Naive thymus-derived CD8-positive, alpha-beta T cell (primary cell): Measurements from ENCODE around the gene TSPO. TPM values are rescaled to one million over a fixed set of nuclear protein-coding genes. Genes with fewer than 3 reads are reported as not detected.

Experiments
- ATAC-seq, 2 donors: fragments of 150-1000 bp; cut with Tn5 transposase in 1 of 2; sonication (Bioruptor Pico), chemical (Tn5 transposase) in 1 of 2; 1 replicate in 1 of 2; 2 replicates in 1 of 2; pipeline ENCODE4 v1.10.0; 2021; ENCODE audit warnings: mild to moderate bottlenecking in 2 of 2, moderate library complexity in 2 of 2
- POLR2A ChIA-PET: fragments of 350-600 bp; sonication (Branson Sonifier 250); formaldehyde crosslinking; loops from one replicate; lab custom pipeline; 2021; ENCODE audit warnings: antibody characterized with exemption; lab: Charles Lee
- DNase-seq, 10 donors: peaks; one replicate each; pipeline versions ENCODE4 v3.0.0 to v3.0.0-alpha.2; 2020 to 2022
- H3K27ac Mint-ChIP-seq, 10 donors: one replicate each; pipeline ENCODE4 v1.8.0; 2020 to 2022; ENCODE audit warnings: mild to moderate bottlenecking in 10 of 10, mixed read lengths in 10 of 10, moderate library complexity in 4 of 10, inconsistent platforms in 1 of 10
- H3K27me3 Mint-ChIP-seq, 5 donors: one replicate each; pipeline ENCODE4 v1.8.0; 2021 to 2022; ENCODE audit warnings: mixed read lengths in 5 of 5
- H3K36me3 Mint-ChIP-seq, 3 donors: one replicate each; pipeline ENCODE4 v1.8.0; 2020 to 2022; ENCODE audit warnings: mixed read lengths in 3 of 3, mild to moderate bottlenecking in 2 of 3, inconsistent platforms in 1 of 3
- H3K4me1 Mint-ChIP-seq, 4 donors: one replicate each; pipeline ENCODE4 v1.8.0; 2021 to 2022; ENCODE audit warnings: mixed read lengths in 4 of 4
- H3K4me3 Mint-ChIP-seq, 10 donors: one replicate each; pipeline ENCODE4 v1.8.0; 2020 to 2022; ENCODE audit warnings: mild to moderate bottlenecking in 10 of 10, mixed read lengths in 10 of 10, moderate library complexity in 6 of 10, inconsistent platforms in 1 of 10
- H3K9me3 Mint-ChIP-seq, 9 donors: one replicate each; pipeline ENCODE4 v1.8.0; 2020 to 2022; ENCODE audit warnings: mixed read lengths in 9 of 9, mild to moderate bottlenecking in 3 of 9, inconsistent platforms in 1 of 9, moderate library complexity in 1 of 9
- polyA plus RNA-seq, 3 donors: library from polyadenylated mRNA; unstranded; fragments of 300-500 nt; fragmentation: Illumina TruSeq; gene quantifications; one replicate each; pipeline ENCODE4 v1.2.3, GENCODE V29; 2021
- total RNA-seq, 8 experiments: library from RNA in 2 of 8; stranded (reverse) in 2 of 8; gene quantifications; one replicate each; pipeline ENCODE4 v1.2.3 and lab custom pipeline; 2021 to 2026

The TSPO gene
- total and polyA plus RNA-seq, 5 experiments from 2014 or later, result 64.0 to 305 (median 284) TPM

DNA sequence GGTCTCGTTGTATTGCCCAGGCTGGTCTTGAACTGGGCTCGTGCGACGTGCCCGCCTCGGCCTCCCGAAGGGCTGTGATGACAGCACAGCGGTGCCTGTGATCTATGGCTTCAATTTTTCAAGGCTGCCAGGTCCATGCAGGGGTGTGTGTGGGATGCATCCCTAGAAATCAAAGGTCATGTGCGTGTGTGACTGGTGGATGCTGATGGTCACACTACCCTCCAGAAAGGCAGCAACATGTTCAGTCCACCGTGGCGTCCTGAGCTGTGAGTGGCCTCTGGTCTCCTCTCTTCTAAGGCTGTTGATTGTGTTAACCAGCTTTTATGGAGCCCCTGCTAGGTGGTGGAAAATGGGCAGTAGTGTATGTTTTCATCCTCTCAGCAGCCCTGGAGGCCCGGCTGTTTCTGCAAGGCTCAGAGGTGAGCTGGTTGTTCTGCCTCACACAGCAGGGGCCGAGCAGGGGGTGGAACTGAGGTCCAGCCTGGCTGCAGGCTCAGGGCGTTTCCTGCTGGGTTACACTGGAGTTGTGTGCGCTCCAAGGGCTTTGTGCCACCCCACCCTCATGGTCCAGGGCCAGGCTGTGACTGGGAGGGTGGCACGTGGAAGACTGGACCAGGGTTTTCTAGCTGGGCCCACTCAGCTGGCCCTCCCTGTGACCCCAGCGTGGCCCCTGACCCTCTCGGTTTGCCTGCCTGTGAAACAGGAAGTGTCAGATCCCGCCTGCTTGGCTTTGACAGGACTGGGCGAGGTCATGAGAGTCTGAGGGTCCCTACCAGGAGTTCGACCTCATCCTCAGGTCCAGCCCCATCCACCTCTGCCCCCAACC, 33.1 kb upstream of the TSPO start:
- no peak for DNase-seq
- Mint-ChIP-seq H3K27ac (no peak overlapping the region), H3K27me3 (peaks cover 0 to 4% (median 0%) of the 10 kb centered on the region in 5 donors), H3K36me3 (no peaks in the 10 kb centered on the region), H3K4me1 (peaks cover 0 to 37% (median 1%) of the 10 kb centered on the region in 4 donors), H3K4me3 (no peak overlapping the region), H3K9me3 (no peaks in the 10 kb centered on the region)
- POLR2A ChIA-PET, result interaction anchor here (0.5 kb wide), 1 partner anchor 8 kb away, joined by 3 read pairs; the partner anchor contains the start of gene BIK
- ATAC-seq, result no peak

DNA sequence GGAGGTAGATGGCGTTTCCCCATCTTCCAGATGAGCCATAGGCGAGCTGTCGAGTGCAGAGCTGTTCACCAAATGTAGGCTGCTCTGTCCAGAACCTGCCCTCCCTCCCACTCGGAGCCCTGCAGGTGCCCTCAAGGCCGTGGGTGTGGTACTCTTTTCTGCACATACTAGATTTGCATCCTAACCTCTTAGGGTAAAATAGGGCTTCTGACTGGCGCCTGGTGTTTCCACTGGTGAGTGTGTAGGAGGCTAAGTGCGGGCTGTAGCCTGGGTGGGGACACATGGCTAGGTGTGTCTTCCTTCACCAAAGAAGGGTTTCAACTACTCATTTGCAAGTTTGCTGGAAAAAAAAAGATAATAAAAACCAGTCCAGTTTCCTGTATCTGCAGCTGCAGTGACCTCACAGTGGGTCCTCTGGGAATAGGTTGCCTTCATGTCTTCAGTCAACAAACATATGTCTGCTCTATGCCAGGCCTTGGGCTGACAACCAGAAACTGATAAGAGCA, 32.4 kb upstream of the TSPO start:
- POLR2A ChIA-PET, result no interaction called here
- ATAC-seq, result no peak

DNA sequence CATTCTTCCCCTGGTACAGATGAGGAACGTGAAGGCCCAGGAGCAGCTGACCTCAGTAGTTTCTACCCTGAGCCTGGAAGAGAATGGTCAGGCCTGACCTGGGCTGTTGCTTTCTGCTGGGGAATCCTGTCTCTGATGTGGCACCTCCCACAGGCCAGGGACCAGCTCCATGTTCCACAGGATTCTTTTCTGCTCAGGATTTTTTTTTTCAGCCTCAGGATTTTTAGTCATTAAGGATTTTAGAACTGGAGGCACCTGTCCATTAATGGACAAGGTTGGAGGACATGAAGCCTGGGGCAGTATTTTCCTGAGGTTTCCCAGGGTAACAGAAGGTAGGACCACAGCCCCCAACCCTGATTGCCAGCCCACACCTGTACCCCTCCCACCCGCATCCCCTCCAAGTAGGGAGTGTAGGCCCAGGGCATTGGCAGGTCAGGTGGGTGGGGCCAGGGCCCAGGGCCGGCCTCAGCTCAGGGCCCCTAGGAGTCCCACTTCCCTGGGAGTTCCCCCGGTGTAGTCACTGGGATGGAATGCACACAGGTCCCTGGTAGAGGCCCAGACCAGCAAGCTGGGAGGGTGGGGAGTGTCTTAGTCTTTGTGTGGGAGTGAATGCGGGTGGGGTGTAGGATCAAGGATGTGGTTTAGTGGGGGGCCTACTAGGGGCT, 24.7 kb upstream of the TSPO start:
- Mint-ChIP-seq H3K4me3 (no peak overlapping the region), H3K4me1 (peaks cover 7 to 20% (median 14%) of the 10 kb centered on the region in 4 donors), H3K36me3 (peaks cover 0 to 2% (median 0%) of the 10 kb centered on the region in 3 donors), H3K27ac (peak overlapping the region in 2 of 10 donors; percentile 20 to 55), H3K9me3 (no peaks in the 10 kb centered on the region), H3K27me3 (no peaks in the 10 kb centered on the region)
- no peak for ATAC-seq
- no peak for DNase-seq
- POLR2A ChIA-PET, result no interaction called here

More for the DNA sequence above, 32.4 kb upstream of the TSPO start:
- Mint-ChIP-seq H3K4me1 (peaks cover 0 to 30% (median under 1%) of the 10 kb centered on the region in 4 donors), H3K36me3 (peaks cover 0 to 1% (median 0%) of the 10 kb centered on the region in 3 donors), H3K9me3 (no peaks in the 10 kb centered on the region), H3K27ac (peak overlapping the region in 1 of 10 donors; percentile 8), H3K4me3 (no peak overlapping the region), H3K27me3 (no peaks in the 10 kb centered on the region)
- no peak for DNase-seq

DNA sequence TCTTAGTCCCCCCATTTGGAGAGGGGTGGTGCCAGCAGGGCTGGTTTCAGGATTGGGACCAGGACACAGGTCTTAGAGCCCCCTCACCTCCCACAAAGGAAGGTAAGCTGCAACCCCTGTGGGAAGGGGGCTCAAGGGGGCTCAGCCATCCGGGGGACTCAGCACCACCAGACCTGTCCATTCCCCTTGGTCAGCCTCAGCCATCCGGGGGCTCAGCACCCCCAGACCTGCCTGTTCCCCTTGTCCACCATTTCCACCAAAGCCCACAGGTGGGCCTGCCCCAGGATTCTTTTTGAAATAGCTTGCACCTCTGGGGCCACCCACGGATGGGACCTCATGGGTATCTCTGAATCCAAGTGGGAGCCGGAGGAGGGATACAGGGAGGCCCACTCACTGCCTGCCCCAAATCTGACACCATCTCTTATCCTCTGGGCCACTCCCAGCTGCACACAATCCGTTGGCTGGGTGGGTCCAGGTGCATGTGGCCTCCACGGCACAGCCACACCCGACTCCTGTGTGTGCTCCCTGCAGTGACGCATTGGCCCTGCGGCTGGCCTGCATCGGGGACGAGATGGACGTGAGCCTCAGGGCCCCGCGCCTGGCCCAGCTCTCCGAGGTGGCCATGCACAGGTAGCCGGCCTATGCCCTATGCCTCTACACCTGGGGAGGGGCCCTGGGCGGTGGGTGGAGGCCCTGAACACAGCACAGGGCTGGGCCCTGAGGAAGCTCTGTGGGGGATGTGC, 24.0 kb upstream of the TSPO start:
- H3K4me3 Mint-ChIP-seq, result no peak overlapping the region
- POLR2A ChIA-PET, result no interaction called here
- ATAC-seq, result no peak
- peak overlapping the region in 3 of 10 donors; percentile 20 to 55 (median 25) for H3K27ac Mint-ChIP-seq
- no peaks in the 10 kb centered on the region for H3K9me3 Mint-ChIP-seq
- peaks cover 7 to 18% (median 12%) of the 10 kb centered on the region in 4 donors for H3K4me1 Mint-ChIP-seq
- H3K36me3 Mint-ChIP-seq, result peaks cover 0 to 8% (median 0%) of the 10 kb centered on the region in 3 donors
- DNase-seq, result no peak
- H3K27me3 Mint-ChIP-seq, result no peaks in the 10 kb centered on the region

DNA sequence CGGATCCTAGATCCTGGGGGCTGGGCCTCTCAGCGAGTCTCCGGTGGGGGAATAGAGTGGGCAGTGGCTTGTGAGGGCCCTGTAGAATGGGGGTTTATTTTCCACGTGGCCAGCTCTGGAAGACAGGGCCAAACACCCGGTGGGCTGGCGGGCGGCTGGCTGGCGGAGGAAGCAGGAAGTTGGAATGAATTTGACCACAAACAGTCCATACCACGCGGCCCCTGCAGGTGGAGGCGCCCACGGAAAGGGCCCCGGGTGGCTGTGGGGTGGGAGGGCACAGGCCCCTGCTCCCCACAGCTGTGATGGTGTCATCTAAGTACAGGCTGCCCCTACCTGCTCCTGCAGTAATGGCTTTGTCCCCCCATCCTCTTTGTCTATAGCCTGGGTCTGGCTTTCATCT, 23.2 kb upstream of the TSPO start:
- POLR2A ChIA-PET, result no interaction called here
- H3K27me3 Mint-ChIP-seq, result no peaks in the 10 kb centered on the region
- ATAC-seq (peak in 1 of 2 donors; percentile 20), DNase-seq (no peak)
- peak overlapping the region in 2 of 10 donors; percentile 25 to 78 for H3K27ac Mint-ChIP-seq
- H3K36me3 Mint-ChIP-seq, result peaks cover 0 to 8% (median 0%) of the 10 kb centered on the region in 3 donors
- H3K4me3 Mint-ChIP-seq, result no peak overlapping the region
- H3K4me1 Mint-ChIP-seq, result peaks cover 7 to 18% (median 11%) of the 10 kb centered on the region in 4 donors
- no peaks in the 10 kb centered on the region for H3K9me3 Mint-ChIP-seq

DNA sequence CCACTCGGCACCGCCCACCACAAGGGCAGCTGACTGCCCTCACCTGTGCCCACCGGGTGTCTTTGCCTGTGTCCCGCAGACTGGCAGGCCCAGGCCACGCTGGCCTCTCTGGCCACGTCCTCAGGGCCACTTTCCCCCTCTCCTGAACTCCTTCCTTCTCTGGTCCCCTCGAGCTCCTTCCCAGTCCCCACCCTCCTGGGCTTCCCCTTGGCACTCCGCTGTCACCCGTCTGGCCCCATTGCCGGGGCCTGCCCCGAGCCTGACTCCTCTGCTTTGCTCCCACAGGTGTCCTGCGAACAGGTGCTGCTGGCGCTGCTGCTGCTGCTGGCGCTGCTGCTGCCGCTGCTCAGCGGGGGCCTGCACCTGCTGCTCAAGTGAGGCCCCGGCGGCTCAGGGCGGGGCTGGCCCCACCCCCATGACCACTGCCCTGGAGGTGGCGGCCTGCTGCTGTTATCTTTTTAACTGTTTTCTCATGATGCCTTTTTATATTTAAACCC, 22.4 kb upstream of the TSPO start:
- peak; percentile 34 to 53 for ATAC-seq
- Mint-ChIP-seq H3K36me3 (peaks cover 0 to 15% (median 0%) of the 10 kb centered on the region in 3 donors), H3K4me1 (peaks cover 7 to 18% (median 12%) of the 10 kb centered on the region in 4 donors), H3K4me3 (no peak overlapping the region), H3K9me3 (no peaks in the 10 kb centered on the region), H3K27ac (peak overlapping the region in 2 of 10 donors; percentile 13 to 21), H3K27me3 (no peaks in the 10 kb centered on the region)
- POLR2A ChIA-PET, result no interaction called here
- DNase-seq, result no peak

DNA sequence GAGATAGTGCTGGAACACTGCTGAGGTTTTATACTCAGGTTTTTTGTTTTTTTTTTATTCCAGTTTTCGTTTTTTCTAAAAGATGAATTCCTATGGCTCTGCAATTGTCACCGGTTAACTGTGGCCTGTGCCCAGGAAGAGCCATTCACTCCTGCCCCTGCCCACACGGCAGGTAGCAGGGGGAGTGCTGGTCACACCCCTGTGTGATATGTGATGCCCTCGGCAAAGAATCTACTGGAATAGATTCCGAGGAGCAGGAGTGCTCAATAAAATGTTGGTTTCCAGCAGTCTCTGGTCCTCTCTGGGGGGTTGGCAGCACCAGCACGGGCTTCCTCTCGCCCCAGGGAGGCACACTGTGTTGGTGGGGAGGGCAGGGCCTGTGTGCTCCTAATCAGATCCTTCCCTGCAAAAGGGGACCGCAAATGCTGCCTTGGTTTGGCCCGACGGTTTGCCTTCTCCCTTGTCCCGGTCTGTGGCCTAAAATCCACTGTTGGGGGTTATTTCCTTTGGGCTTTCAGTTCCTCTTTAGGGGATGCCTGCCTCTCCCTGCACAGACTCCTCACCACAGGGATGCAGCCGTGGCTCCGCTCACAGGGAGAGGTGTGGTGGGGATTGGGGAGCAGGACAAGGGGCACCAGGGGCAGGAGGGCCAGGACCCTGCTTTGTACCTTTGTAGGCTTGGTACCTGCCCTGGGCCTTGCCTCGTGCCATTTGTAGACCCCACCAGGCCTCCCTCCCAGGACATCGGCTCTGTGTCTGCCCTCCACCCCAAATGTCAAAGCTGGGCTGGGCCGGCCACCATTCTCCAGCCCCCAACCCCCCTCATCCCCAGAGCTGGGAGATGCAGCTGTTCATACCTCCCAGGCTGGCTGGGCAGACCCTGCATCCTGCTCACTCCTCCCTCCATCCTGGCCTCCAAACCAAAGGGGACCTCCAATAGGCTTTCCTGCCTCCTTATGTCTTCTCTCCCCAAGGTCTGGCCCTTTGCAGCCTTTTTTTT, 21.6 kb upstream of the TSPO start:
- POLR2A ChIA-PET, result interaction anchor here (0.6 kb wide), 1 partner anchor 10 kb away, joined by 6 read pairs; no protein-coding TSS in a partner anchor
- Mint-ChIP-seq H3K27me3 (no peaks in the 10 kb centered on the region), H3K9me3 (no peaks in the 10 kb centered on the region), H3K27ac (peak overlapping the region in 1 of 10 donors; percentile 13), H3K4me3 (no peak overlapping the region), H3K4me1 (peaks cover 7 to 18% (median 12%) of the 10 kb centered on the region in 4 donors), H3K36me3 (peaks cover 0 to 18% (median 0%) of the 10 kb centered on the region in 3 donors)
- DNase-seq (no peak), ATAC-seq (no peak)

DNA sequence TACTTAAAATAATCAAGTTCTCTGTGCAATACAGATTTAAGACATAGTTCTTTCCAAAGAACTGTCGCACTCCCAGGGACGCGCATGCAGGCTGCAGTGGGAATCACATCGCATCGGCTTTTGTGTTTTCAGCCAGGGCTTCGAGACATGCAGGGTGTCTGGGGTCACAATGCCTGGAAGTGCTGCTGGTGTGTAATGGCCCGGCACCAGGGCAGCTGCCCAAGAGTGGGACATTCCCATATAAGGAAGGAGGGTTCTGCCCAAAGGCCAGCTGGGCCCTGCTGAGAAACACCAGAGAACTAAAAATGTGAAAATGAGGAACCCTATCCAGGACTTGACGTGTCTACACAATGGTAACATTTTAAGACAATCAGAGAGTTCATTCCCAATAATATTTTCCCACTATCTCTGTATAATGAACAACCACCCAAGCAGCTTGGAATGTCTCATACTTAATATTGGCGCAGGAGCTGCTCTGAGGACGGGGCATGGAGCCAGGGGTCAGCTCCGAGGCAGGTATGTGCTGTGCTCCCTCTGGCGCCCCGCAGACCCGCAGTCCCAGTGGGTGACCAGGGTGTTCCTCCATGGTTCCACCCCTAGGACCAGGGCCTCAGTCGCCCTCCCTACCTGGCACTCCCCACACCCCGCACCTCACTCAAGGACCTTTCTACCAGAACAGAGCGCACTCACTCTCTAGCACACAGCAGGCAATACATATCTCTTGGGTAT, 19.4 kb upstream of the TSPO start:
- POLR2A ChIA-PET, result no interaction called here

DNA sequence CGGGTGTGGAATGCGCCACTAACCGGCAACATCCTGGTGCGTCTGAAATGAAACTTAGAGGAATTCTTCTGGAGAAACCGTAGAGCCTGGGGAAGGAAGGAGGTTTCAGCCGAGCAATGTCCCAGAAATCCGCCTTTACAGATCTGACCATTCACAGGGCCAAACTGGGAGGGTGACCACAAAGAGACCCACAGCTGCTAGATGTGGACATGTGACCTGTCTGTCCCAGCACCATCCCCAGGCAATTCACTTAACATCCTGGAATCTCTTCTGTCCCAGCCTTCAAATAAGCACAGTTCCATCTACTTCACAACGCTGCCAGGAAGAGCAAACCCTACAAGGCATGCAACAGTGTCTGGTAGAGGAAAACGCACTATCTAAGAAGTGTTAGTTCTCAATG, 18.0 kb upstream of the TSPO start:
- POLR2A ChIA-PET, result interaction anchor here (0.6 kb wide), 1 partner anchor 12 kb away, joined by 3 read pairs; no protein-coding TSS in a partner anchor
- peaks cover 5 to 19% (median 10%) of the 10 kb centered on the region in 4 donors for H3K4me1 Mint-ChIP-seq
- no peak for DNase-seq
- peaks cover 0 to 42% (median 3%) of the 10 kb centered on the region in 3 donors for H3K36me3 Mint-ChIP-seq
- no peak for ATAC-seq
- H3K27me3 Mint-ChIP-seq, result no peaks in the 10 kb centered on the region
- no peak overlapping the region for H3K4me3 Mint-ChIP-seq
- H3K9me3 Mint-ChIP-seq, result no peaks in the 10 kb centered on the region
- no peak overlapping the region for H3K27ac Mint-ChIP-seq

More for the DNA sequence above, 19.4 kb upstream of the TSPO start:
- Mint-ChIP-seq H3K9me3 (no peaks in the 10 kb centered on the region), H3K27me3 (no peaks in the 10 kb centered on the region), H3K4me1 (peaks cover 9 to 21% (median 11%) of the 10 kb centered on the region in 4 donors), H3K27ac (no peak overlapping the region), H3K4me3 (no peak overlapping the region), H3K36me3 (peaks cover 0 to 29% (median 2%) of the 10 kb centered on the region in 3 donors)
- DNase-seq (no peak), ATAC-seq (no peak)

DNA sequence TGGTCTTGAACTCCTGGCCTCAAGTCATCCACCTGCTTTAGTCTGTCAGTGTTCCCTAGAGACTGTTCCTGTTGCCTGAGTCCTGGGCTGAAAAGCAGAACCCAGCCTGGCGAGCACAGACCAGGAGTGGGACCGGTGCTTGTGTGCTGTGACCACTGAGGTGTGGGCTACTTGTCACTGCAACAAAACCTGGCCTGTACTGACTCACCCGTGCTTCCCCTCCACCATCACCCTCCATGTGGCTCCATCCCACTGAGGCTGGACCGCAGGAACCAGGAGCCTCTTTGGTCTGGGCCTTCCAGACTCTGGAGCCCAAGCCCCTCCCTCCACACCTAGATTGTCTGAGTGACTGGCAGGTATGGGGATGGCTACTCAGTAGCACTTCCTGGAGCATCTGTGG, 16.8 kb upstream of the TSPO start:
- ATAC-seq (no peak), DNase-seq (no peak)
- peaks cover 0 to 49% (median 3%) of the 10 kb centered on the region in 3 donors for H3K36me3 Mint-ChIP-seq
- no peaks in the 10 kb centered on the region for H3K27me3 Mint-ChIP-seq
- peaks cover 2 to 15% (median 5%) of the 10 kb centered on the region in 4 donors for H3K4me1 Mint-ChIP-seq
- H3K27ac Mint-ChIP-seq, result no peak overlapping the region
- H3K9me3 Mint-ChIP-seq, result no peaks in the 10 kb centered on the region
- no peak overlapping the region for H3K4me3 Mint-ChIP-seq
- POLR2A ChIA-PET, result no interaction called here

DNA sequence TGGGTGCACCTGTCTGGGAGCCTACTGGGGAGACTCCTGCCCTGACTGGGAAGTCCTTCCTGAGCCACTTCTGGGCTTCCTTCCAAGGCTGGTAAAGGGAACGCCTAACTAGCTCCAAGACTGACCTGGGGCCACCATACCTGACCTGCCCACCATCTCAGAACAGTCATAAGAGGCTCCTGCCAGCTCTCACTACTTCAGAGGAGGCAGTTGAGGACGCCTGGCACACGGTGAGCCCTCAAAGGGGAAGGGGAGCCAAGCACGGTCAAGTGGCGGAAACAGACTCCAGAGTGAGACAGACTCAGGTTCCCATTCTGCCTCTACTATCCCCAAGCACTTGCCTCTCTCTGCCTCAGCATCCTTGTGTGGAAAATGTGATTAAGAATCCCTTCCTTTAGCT, 15.8 kb upstream of the TSPO start:
- Mint-ChIP-seq H3K36me3 (peaks cover 0 to 56% (median 6%) of the 10 kb centered on the region in 3 donors), H3K27me3 (no peaks in the 10 kb centered on the region), H3K4me3 (no peak overlapping the region), H3K27ac (no peak overlapping the region), H3K9me3 (no peaks in the 10 kb centered on the region), H3K4me1 (peaks cover 2 to 12% (median 9%) of the 10 kb centered on the region in 4 donors)
- DNase-seq (no peak), ATAC-seq (no peak)
- POLR2A ChIA-PET, result no interaction called here
